ENCODE results near the gene MDM2. TPM values are rescaled to one million over a fixed set of nuclear protein-coding genes. Genes with fewer than 3 reads are reported as not detected.
"Not testable (repeated sequence)": the region's sequence is repeated elsewhere in the genome, so short reads cannot be mapped to it uniquely, and the experiment has no call there.

Gene MDM2
- total and polyA plus RNA-seq, 2 of the 13 experiments (the other 11 are each of a cell fraction or from before 2014, with no cell fraction given) = 29.3 to 314 TPM

DNA sequence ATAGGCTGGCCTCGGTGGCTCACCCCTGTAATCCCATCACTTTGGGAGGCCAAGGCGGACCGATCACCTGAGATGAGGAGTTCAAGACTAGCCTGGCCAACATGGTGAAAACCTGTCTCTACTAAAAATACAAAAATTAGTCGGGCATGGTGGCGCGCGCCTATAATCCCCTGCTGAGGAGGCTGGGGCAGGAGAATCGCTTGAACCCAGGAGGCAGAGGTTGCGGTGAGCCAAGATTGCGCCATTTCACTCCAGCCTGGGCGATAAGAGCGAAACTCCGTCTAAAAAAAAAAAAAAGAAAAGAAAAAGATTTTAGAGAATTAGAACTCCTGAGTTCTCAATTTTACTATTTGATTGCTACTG lies 2.0 kb downstream of the MDM2 start:
- H3K9ac ChIP-seq (ENCODE audit: insufficient read depth, low read depth, low read length) = peak overlapping the region; percentile 95
- peak overlapping the region; percentile 99 for H3K27ac ChIP-seq (ENCODE audit: extremely low read length, insufficient read depth, low read length)
- 1% methylated on average over 10 of the region's 13 CpGs for WGBS (ENCODE audit: low lambda C conversion rate)
- peaks cover 2 to 26% of the 10 kb centered on the region in 2 experiments for H3K36me3 ChIP-seq (replicated peaks in 1 of 2; ENCODE audit: control insufficient read depth in 1 of 2, insufficient read depth in 2 of 2, low read length in 2 of 2)
- FAIRE-seq; H3K27me3 ChIP-seq (ENCODE audit: control insufficient read depth in 1 of 2, insufficient read depth in 2 of 2, low read length in 2 of 2); in situ Hi-C loops (cut with HindIII; ENCODE audit: extremely low pct_ligation_motif_present, low pct_unique_long_range_greater_than_20kb); BruUV-seq (replicated peaks); CTCF ChIA-PET (ENCODE audit: low intra/inter-chr PET ratio, low total read pairs); POLR2A ChIA-PET; intact Hi-C loops (cut with micrococcal nuclease; ENCODE audit: unreplicated experiment); H3K9me3 ChIP-seq (ENCODE audit: low read length); H2AFZ ChIP-seq (ENCODE audit: low read length); ATAC-seq; DNase-seq (ENCODE audit: low spot score): not testable (repeated sequence)
- H4K20me1 ChIP-seq (ENCODE audit: insufficient read depth, low read length) = peaks cover 41% of the 10 kb centered on the region
- peak overlapping the region; percentile 82 to 94 (median 88) for H3K4me3 ChIP-seq (replicated peaks in 1 of 3; ENCODE audit: insufficient read depth in 1 of 3, low read depth in 2 of 3, low read length in 3 of 3)
- peak overlapping the region; percentile 68 for H3K4me2 ChIP-seq (ENCODE audit: low read depth, low read length)
- H3K79me2 ChIP-seq (ENCODE audit: insufficient read depth, low read length) = peaks cover 89% of the 10 kb centered on the region
- TF ChIP-seq ZNF441 (CRISPR knock-in tag; IDR thresholded peaks at IDR 0.05; ENCODE audit: borderline replicate concordance) (peak; percentile 45; the same call in 1 of the 2 replicates), ZNF563 (CRISPR knock-in tag; IDR thresholded peaks at IDR 0.05) (0 out of 2 replicates have a peak, but pooled peaks have one; percentile 11)
- TF ChIP-seq, protein P1, sequence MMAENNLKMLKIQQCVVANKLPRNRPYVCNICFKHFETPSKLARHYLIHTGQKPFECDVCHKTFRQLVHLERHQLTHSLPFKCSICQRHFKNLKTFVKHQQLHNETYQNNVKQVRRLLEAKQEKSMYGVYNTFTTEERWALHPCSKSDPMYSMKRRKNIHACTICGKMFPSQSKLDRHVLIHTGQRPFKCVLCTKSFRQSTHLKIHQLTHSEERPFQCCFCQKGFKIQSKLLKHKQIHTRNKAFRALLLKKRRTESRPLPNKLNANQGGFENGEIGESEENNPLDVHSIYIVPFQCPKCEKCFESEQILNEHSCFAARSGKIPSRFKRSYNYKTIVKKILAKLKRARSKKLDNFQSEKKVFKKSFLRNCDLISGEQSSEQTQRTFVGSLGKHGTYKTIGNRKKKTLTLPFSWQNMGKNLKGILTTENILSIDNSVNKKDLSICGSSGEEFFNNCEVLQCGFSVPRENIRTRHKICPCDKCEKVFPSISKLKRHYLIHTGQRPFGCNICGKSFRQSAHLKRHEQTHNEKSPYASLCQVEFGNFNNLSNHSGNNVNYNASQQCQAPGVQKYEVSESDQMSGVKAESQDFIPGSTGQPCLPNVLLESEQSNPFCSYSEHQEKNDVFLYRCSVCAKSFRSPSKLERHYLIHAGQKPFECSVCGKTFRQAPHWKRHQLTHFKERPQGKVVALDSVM (CRISPR knock-in tag; IDR thresholded peaks at IDR 0.05) = peak; percentile 78
- peaks cover 29% of the 10 kb centered on the region for H3K4me1 ChIP-seq (ENCODE audit: insufficient read depth, low read length)

DNA sequence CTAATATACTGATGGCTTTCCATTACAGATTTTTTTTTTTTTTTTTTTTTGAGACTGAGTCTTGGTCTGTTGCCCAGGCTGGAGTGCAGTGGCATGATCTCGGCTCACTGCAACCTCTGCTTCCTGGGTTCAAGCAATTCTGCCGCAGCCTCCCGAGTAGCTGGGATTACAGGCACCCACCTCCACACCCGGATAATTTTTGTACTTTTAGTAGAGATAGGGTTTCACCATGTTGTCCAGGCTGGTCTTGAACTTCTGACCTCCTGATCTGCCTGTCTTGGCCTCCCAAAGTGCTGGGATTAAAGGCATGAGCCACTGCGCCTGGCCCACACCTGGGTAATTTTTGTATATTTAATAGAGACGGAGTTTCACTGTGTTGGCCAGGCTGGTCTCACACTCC lies 3.6 kb downstream of the MDM2 start:
- Histone ChIP-seq H3K79me2 (ENCODE audit: insufficient read depth, low read length) (peaks cover 89% of the 10 kb centered on the region), H3K36me3 (replicated peaks in 1 of 2; ENCODE audit: control insufficient read depth in 1 of 2, insufficient read depth in 2 of 2, low read length in 2 of 2) (peaks cover 3 to 36% of the 10 kb centered on the region in 2 experiments), H3K27ac (ENCODE audit: extremely low read length, insufficient read depth, low read length) (peak overlapping the region; percentile 37), H4K20me1 (ENCODE audit: insufficient read depth, low read length) (peaks cover 56% of the 10 kb centered on the region), H3K9ac (ENCODE audit: insufficient read depth, low read depth, low read length) (peak overlapping the region; percentile 58; the same call in 1 of the 2 replicates), H3K4me1 (ENCODE audit: insufficient read depth, low read length) (peaks cover 44% of the 10 kb centered on the region), H3K4me2 (ENCODE audit: low read depth, low read length) (peak overlapping the region; percentile 76), H3K4me3 (replicated peaks in 1 of 3; ENCODE audit: insufficient read depth in 1 of 3, low read depth in 2 of 3, low read length in 3 of 3) (peak overlapping the region; percentile 82 to 94 (median 88))
- H3K27me3 ChIP-seq (ENCODE audit: control insufficient read depth in 1 of 2, insufficient read depth in 2 of 2, low read length in 2 of 2); H2AFZ ChIP-seq (ENCODE audit: low read length); ATAC-seq; DNase-seq (ENCODE audit: low spot score); BruUV-seq (replicated peaks); in situ Hi-C loops (cut with HindIII; ENCODE audit: extremely low pct_ligation_motif_present, low pct_unique_long_range_greater_than_20kb); CTCF ChIA-PET (ENCODE audit: low intra/inter-chr PET ratio, low total read pairs); H3K9me3 ChIP-seq (ENCODE audit: low read length); intact Hi-C loops (cut with micrococcal nuclease; ENCODE audit: unreplicated experiment); FAIRE-seq: not testable (repeated sequence)
- 9% methylated on average over 6 of the region's 6 CpGs for WGBS (ENCODE audit: low lambda C conversion rate)
- TF ChIP-seq ZNF460 (CRISPR knock-in tag; IDR thresholded peaks at IDR 0.05; ENCODE audit: borderline replicate concordance) (peak; percentile 73; the same call in 1 of the 2 replicates), ZNF121 (CRISPR knock-in tag; IDR thresholded peaks at IDR 0.05) (peak; percentile 77)
- POLR2A ChIA-PET = interaction anchor here (1.2 to 8.3 kb wide), 4 partner anchors 10 to 65 kb away, joined by 4 to 54 read pairs (median 8); partner anchors contain the start of gene SLC35E3

Data from HepG2 (cell line).